Endothelial cell (in vitro differentiated cells): ENCODE results near the gene PPP1R15A. TPM values are rescaled to one million over a fixed set of nuclear protein-coding genes. Genes with fewer than 3 reads are reported as not detected.
A peak's percentile ranks its signal among the peaks of the same experiment; 100 is the strongest.

ENCODE experiments used
- DNase-seq: peaks from one replicate; pipeline ENCODE4 v3.0.0; 2021; ENCODE audit warnings: low spot score
- H3K27ac Mint-ChIP-seq: one replicate; pipeline ENCODE4 v1.8.0; 2021; ENCODE audit warnings: mixed read lengths, inconsistent platforms; ENCODE audit not compliant: unreplicated experiment
- H3K27me3 Mint-ChIP-seq: one replicate; pipeline ENCODE4 v1.8.0; 2021; ENCODE audit warnings: mild to moderate bottlenecking, moderate library complexity, mixed read lengths, inconsistent platforms; ENCODE audit not compliant: unreplicated experiment
- H3K36me3 Mint-ChIP-seq: one replicate; pipeline ENCODE4 v1.8.0; 2021; ENCODE audit warnings: mild to moderate bottlenecking, low read depth, mixed read lengths, inconsistent platforms; ENCODE audit not compliant: unreplicated experiment
- H3K4me1 Mint-ChIP-seq: one replicate; pipeline ENCODE4 v1.8.0; 2021; ENCODE audit warnings: mild to moderate bottlenecking, mixed read lengths, inconsistent platforms; ENCODE audit not compliant: unreplicated experiment
- H3K4me3 Mint-ChIP-seq: one replicate; pipeline ENCODE4 v1.8.0; 2021; ENCODE audit warnings: mild to moderate bottlenecking, mixed read lengths, inconsistent platforms; ENCODE audit not compliant: unreplicated experiment
- H3K9me3 Mint-ChIP-seq: one replicate; pipeline ENCODE4 v1.8.0; 2021; ENCODE audit warnings: mixed read lengths, inconsistent platforms; ENCODE audit not compliant: unreplicated experiment
- CTCF ChIP-seq: fragments of 200-600 bp; sonication (generic); IDR thresholded peaks from one replicate; pipeline ENCODE4 v1.5.0; 2021; ENCODE audit warnings: antibody characterized with exemption; ENCODE audit not compliant: unreplicated experiment
- total RNA-seq: library from RNA; stranded (reverse); fragmentation: NEBNext Ultra II Directional; extraction: Animal tissue kit (Norgen Biotek cat#: 25700); gene quantifications from one replicate; pipeline ENCODE4 v1.2.1, GENCODE V29; 2021; ENCODE audit not compliant: unreplicated experiment

The PPP1R15A gene
- total RNA-seq, 1 donor from 2014 or later: 65.8 TPM

GRCh38 chr19:48858984-48859710, 13.1 kb upstream of the PPP1R15A start:
- Mint-ChIP-seq H3K9me3 (no peaks in the 10 kb centered on the region), H3K4me3 (no peak overlapping the region), H3K27me3 (no peaks in the 10 kb centered on the region), H3K27ac (no peak overlapping the region), H3K36me3 (no peaks in the 10 kb centered on the region), H3K4me1 (no peaks in the 10 kb centered on the region)
- DNase-seq: no peak
- TF ChIP-seq CTCF: no peak

- H3K27ac Mint-ChIP-seq: no peak overlapping the region
- H3K27me3 Mint-ChIP-seq: peaks cover 2% of the 10 kb centered on the region
- peak overlapping the region; percentile 11 for H3K4me3 Mint-ChIP-seq
- no peak for DNase-seq
- no peak for TF ChIP-seq CTCF
- H3K36me3 Mint-ChIP-seq: no peaks in the 10 kb centered on the region
- H3K4me1 Mint-ChIP-seq: no peaks in the 10 kb centered on the region
- no peaks in the 10 kb centered on the region for H3K9me3 Mint-ChIP-seq
These were observed 12.3 kb upstream of the PPP1R15A start for GRCh38 chr19:48859711-48860572.

GRCh38 chr19:48861313-48861712, 10.9 kb upstream of the PPP1R15A start:
- Mint-ChIP-seq H3K27ac (no peak overlapping the region), H3K27me3 (peaks cover 2% of the 10 kb centered on the region), H3K9me3 (no peaks in the 10 kb centered on the region), H3K36me3 (no peaks in the 10 kb centered on the region), H3K4me1 (no peaks in the 10 kb centered on the region), H3K4me3 (peak overlapping the region; percentile 8)
- no peak for TF ChIP-seq CTCF
- no peak for DNase-seq

DNA sequence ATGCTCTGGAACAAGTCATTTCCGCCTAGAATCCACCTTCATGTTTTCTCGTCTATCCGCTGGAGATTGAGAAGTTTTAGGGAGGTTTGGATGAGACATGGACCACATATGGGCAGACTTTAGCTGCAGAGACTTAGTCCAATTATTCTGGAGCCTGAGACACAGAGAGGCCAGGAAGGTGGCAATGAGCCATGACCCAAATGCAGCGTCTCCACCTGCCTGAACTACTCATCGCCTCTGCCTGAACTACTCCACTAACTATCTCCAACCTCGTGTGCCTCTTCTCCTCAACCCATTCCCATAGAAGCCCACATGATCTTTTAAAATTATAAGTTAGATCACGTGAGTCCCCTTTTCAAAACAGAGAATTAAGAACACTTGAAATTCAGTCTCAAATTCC, 9.4 kb upstream of the PPP1R15A start:
- Mint-ChIP-seq H3K4me1 (peaks cover 6% of the 10 kb centered on the region), H3K4me3 (no peak overlapping the region), H3K27me3 (peaks cover 5% of the 10 kb centered on the region), H3K36me3 (peaks cover 3% of the 10 kb centered on the region), H3K27ac (no peak overlapping the region), H3K9me3 (no peaks in the 10 kb centered on the region)
- no peak for DNase-seq
- TF ChIP-seq CTCF: no peak

DNA sequence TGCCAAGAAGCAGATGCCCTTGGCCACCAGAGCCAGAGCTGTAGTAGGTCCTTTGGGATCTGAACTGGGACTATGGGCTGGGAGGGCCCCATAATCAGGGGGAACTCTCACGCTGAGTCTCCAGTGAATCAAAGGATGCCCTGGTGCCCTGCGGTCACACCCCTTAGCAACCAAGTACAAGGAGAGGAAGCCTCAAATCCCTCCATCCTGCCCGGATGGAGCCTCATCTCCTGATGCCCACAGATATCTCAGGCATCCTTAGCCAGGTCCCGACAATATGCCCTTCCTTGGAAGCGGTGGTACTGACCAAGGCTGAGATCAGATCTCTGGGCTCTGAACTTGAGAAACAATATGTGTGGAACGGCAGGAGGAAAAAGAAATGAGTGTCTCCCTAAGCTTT, 5.5 kb upstream of the PPP1R15A start:
- Mint-ChIP-seq H3K36me3 (peaks cover 8% of the 10 kb centered on the region), H3K27ac (peak overlapping the region; percentile 44), H3K4me3 (peak overlapping the region; percentile 6), H3K4me1 (peaks cover 18% of the 10 kb centered on the region), H3K9me3 (no peaks in the 10 kb centered on the region), H3K27me3 (peaks cover 8% of the 10 kb centered on the region)
- peak; percentile 11 for DNase-seq
- TF ChIP-seq CTCF: no peak
